GM12878 (cell line): Measurements from ENCODE around the gene RAP2B. TPM values are rescaled to one million over a fixed set of nuclear protein-coding genes. Genes with fewer than 3 reads are reported as not detected.
"Not testable (repeated sequence)": the region's sequence is repeated elsewhere in the genome, so short reads cannot be mapped to it uniquely, and the experiment has no call there.

Source experiments
- ATAC-seq: fragments of 200-7000 bp; cut with Tn5 transposase; 3 replicates; pipeline ENCODE4 v1.9.1; 2020; ENCODE audit warnings: mild to moderate bottlenecking, moderate library complexity
- BruUV-seq: library from RNA; stranded (reverse); fragments of 400-500 nt; replicated peaks from 2 replicates; lab custom pipeline; 2021; lab: Mats Ljungman, UMichigan
- CTCF ChIA-PET: fragments of 300-600 bp; sonication (Branson Sonifier 250); formaldehyde crosslinking; extraction: SDS; loops from one replicate; lab custom pipeline; 2021; ENCODE audit warnings: inconsistent platforms; lab: Yijun Ruan, JAX
- POLR2A ChIA-PET: fragments of 350-600 bp; formaldehyde crosslinking; extraction: SDS; loops from one replicate; lab custom pipeline; 2021; ENCODE audit warnings: inconsistent platforms; lab: Charles Lee
- RAD21 ChIA-PET: fragments of 300-600 bp; sonication (Branson Sonifier 250); formaldehyde crosslinking; loops from one replicate; lab custom pipeline; 2023; ENCODE audit warnings: antibody characterized with exemption; ENCODE audit not compliant: unreplicated experiment; lab: Charles Lee
- SMC1A ChIA-PET: fragments of 300-600 bp; sonication (Branson Sonifier 250); formaldehyde crosslinking; loops from one replicate; lab custom pipeline; 2023; ENCODE audit not compliant: unreplicated experiment, uncharacterized antibody; lab: Charles Lee
- DNase-seq: peaks from one replicate; pipeline ENCODE4 v3.0.0-alpha.2; 2011; ENCODE audit warnings: low read depth, low spot score
- FAIRE-seq: peaks from 3 replicates; lab custom pipeline; 2011; peaks lifted over from hg19 to GRCh38; lab: Jason Lieb, UNC
- H2AFZ ChIP-seq: 2 replicates; pipeline ENCODE4 v1.6.0; 2011; ENCODE audit warnings: low read depth, low read length, control low read depth; ENCODE audit not compliant: control insufficient read depth
- H3K27ac ChIP-seq: 2 replicates; pipeline ENCODE4 v1.5.1; 2011; ENCODE audit warnings: control low read depth; ENCODE audit not compliant: control insufficient read depth, insufficient read depth
- H3K27me3 ChIP-seq, 2 experiments: replicated peaks in 1 of 2; 2 replicates each; pipeline versions ENCODE4 v1.6.0 to v1.6.1; 2011; ENCODE audit warnings: low read length in 1 of 2; ENCODE audit not compliant: control insufficient read depth in 2 of 2, insufficient read depth in 2 of 2
- H3K36me3 ChIP-seq, 2 experiments: 2 replicates each; pipeline ENCODE4 v1.5.1; 2011; ENCODE audit warnings: low read length in 1 of 2; ENCODE audit not compliant: control insufficient read depth in 2 of 2, insufficient read depth in 2 of 2
- H3K4me1 ChIP-seq: 2 replicates; pipeline ENCODE4 v1.6.1; 2011; ENCODE audit warnings: mild to moderate bottlenecking, low read length, moderate library complexity, mixed read lengths; ENCODE audit not compliant: control insufficient read depth, insufficient read depth
- H3K4me2 ChIP-seq: 2 replicates; pipeline ENCODE4 v1.6.0; 2011; ENCODE audit warnings: control low read depth; ENCODE audit not compliant: control insufficient read depth, insufficient read depth
- H3K4me3 ChIP-seq: fragments of 200-600 bp; sonication (generic); 2 replicates; pipeline ENCODE4 v1.5.1; 2016
- H3K79me2 ChIP-seq: 2 replicates; pipeline ENCODE4 v1.6.0; 2011; ENCODE audit warnings: low read length; ENCODE audit not compliant: control insufficient read depth, insufficient read depth
- H3K9ac ChIP-seq: 2 replicates; pipeline ENCODE4 v1.8.0; 2011; ENCODE audit warnings: low read length, control low read depth, mixed read lengths; ENCODE audit not compliant: control insufficient read depth, insufficient read depth
- H3K9me3 ChIP-seq: replicated peaks from 3 replicates; pipeline ENCODE4 v1.5.1; 2011; ENCODE audit warnings: mild to moderate bottlenecking, low read length; ENCODE audit not compliant: control insufficient read depth, insufficient read depth
- H4K20me1 ChIP-seq: 2 replicates; pipeline ENCODE4 v1.6.0; 2011; ENCODE audit not compliant: control insufficient read depth, insufficient read depth
- SP1 ChIP-seq: IDR thresholded peaks from one replicate; pipeline ENCODE4 v1.6.1; 2011; ENCODE audit warnings: low read depth, low read length
- ZNF592 ChIP-seq: fragments of 450-650 bp; IDR thresholded peaks from 2 replicates; pipeline ENCODE4 v1.6.1; 2017; ENCODE audit warnings: mild to moderate bottlenecking, moderate library complexity
- WGBS: methylation state at CpG from one replicate; pipeline ENCODE4 v1.1.6; 2016; ENCODE audit warnings: low lambda C conversion rate; ENCODE audit not compliant: insufficient replicate concordance, insufficient coverage; ENCODE audit errors: missing lambda C conversion rate; 5-methylcytosine and 5-hydroxymethylcytosine counted together
- in situ Hi-C: fragments of 300-500 bp; cut with MboI; formaldehyde crosslinking; loops from 9 replicates; pipeline ENCODE4 v1.14.3; 2018; ENCODE audit warnings: mixed read lengths
- intact Hi-C: fragments of 100-400 bp; cut with micrococcal nuclease; formaldehyde crosslinking; loops from one replicate; pipeline ENCODE4 v1.14.2; 2022; ENCODE audit not compliant: unreplicated experiment
- polyA plus RNA-seq, 11 experiments: library from polyadenylated mRNA; depleted of rRNA in 4 of 11; unstranded in 6 of 11; stranded (reverse) in 5 of 11; fragments of >200 nt; fragmentation: Nextera tagmentation in 4 of 11; fragmentation: Illumina TruSeq in 1 of 11; extraction: Ambion mirVana in 4 of 11; extraction: Trizol in 1 of 11; gene quantifications; 1 replicate in 1 of 11; 2 replicates in 10 of 11; pipeline versions ENCODE4 v1.2.1 to v1.2.3, GENCODE V29; 2011 to 2016; ENCODE audit warnings: inconsistent platforms in 2 of 11, missing spikeins in 2 of 11, low read depth in 1 of 11
- total RNA-seq, 4 experiments: library from RNA; depleted of rRNA in 3 of 4; stranded (reverse); fragments of >200 nt in 3 of 4; fragmentation: Illumina TruSeq in 1 of 4; extraction: Trizol in 1 of 4; gene quantifications; 2 replicates each; pipeline versions ENCODE4 v1.2.1 to v1.2.3, GENCODE V29; 2013 to 2021

Gene RAP2B
- total and polyA plus RNA-seq, 10 of the 15 experiments (the other 5 are each of a cell fraction or from before 2014, with no cell fraction given), result 5.9 to 21.3 (median 12.0) TPM

GRCh38 chr3:153150991-153151390, 11.0 kb upstream of the RAP2B start:
- BruUV-seq, result no TSS peak
- Histone ChIP-seq H4K20me1 (no peaks in the 10 kb centered on the region), H3K36me3 (no peaks in the 10 kb centered on the region), H2AFZ (no peak overlapping the region), H3K79me2 (no peaks in the 10 kb centered on the region), H3K9me3 (no peaks in the 10 kb centered on the region; the same call in 2 of the 3 replicates), H3K27me3 (no peaks in the 10 kb centered on the region), H3K4me1 (no peaks in the 10 kb centered on the region), H3K4me3 (no peak overlapping the region), H3K4me2 (no peak overlapping the region), H3K9ac (no peak overlapping the region), H3K27ac (no peak overlapping the region)
- TF ChIP-seq SP1, result no peak
- TF ChIP-seq ZNF592, result no peak
- POLR2A ChIA-PET, result no interaction called here
- RAD21 ChIA-PET, result interaction anchor here (1.2 kb wide), 1 partner anchor 13 kb away, joined by 3 read pairs; no protein-coding TSS in a partner anchor
- SMC1A ChIA-PET, result interaction anchor here (0.6 to 3.2 kb wide), 2 partner anchors 9 to 17 kb away, joined by 4 to 13 read pairs; no protein-coding TSS in a partner anchor
- ATAC-seq (no peak), FAIRE-seq (no peak), DNase-seq (no peak)
- intact Hi-C loops (no loop called here), in situ Hi-C loops (no loop called here)
- 50% methylated on average over 2 of the region's 2 CpGs for WGBS
- CTCF ChIA-PET, result no interaction called here

GRCh38 chr3:153155786-153156185, 6.2 kb upstream of the RAP2B start:
- H2AFZ ChIP-seq, SMC1A ChIA-PET, H3K9ac ChIP-seq, H3K36me3 ChIP-seq, CTCF ChIA-PET, H3K27me3 ChIP-seq, RAD21 ChIA-PET, FAIRE-seq, H4K20me1 ChIP-seq, ATAC-seq, H3K27ac ChIP-seq, H3K4me2 ChIP-seq, BruUV-seq, intact Hi-C loops, DNase-seq, H3K4me1 ChIP-seq, H3K9me3 ChIP-seq, POLR2A ChIA-PET, H3K4me3 ChIP-seq, H3K79me2 ChIP-seq, in situ Hi-C loops: not testable (repeated sequence)
- WGBS, result 98% methylated on average over 25 of the region's 29 CpGs
